ENCODE measurements around the gene NUP205.
A peak's percentile ranks its signal among the peaks of the same experiment; 100 is the strongest.

The NUP205 gene

GRCh38 chr7:135661311-135662122 is 103.8 kb downstream of the NUP205 start:
- H4K20me1 ChIP-seq (ENCODE audit: insufficient read depth, low read length): no peaks in the 10 kb centered on the region; the same call in 1 of the 2 replicates
- H3K4me2 ChIP-seq (ENCODE audit: low read length): peak overlapping the region; percentile 84
- peak overlapping the region; percentile 20 for H3K27ac ChIP-seq (ENCODE audit: low read length)
- H2AFZ ChIP-seq (ENCODE audit: low read depth, low read length): peak overlapping the region; percentile 93
- no peaks in the 10 kb centered on the region for H3K9me3 ChIP-seq (ENCODE audit: insufficient read depth, low read length)
- H3K27me3 ChIP-seq (ENCODE audit: low read depth, low read length): no peaks in the 10 kb centered on the region
- TF ChIP-seq EZH2phosphoT487 (IDR thresholded peaks at IDR 0.05; ENCODE audit: low read depth) (no peak), CTCF (IDR thresholded peaks at IDR 0.05; ENCODE audit: low read depth, low read length) (no peak)
- peaks cover 40% of the 10 kb centered on the region for H3K79me2 ChIP-seq (ENCODE audit: low read length)
- peak overlapping the region; percentile 99 for H3K4me3 ChIP-seq (ENCODE audit: low read length)
- peaks cover 17% of the 10 kb centered on the region; the same call in 1 of the 2 replicates for H3K4me1 ChIP-seq (ENCODE audit: low read length)
- no peaks in the 10 kb centered on the region for H3K36me3 ChIP-seq (replicated peaks; ENCODE audit: low read depth, low read length)
- H3K9ac ChIP-seq (ENCODE audit: low read length): peak overlapping the region; percentile 75

GRCh38 chr7:135662123-135662372 is 104.3 kb downstream of the NUP205 start:
- Histone ChIP-seq H4K20me1 (ENCODE audit: insufficient read depth, low read length) (no peaks in the 10 kb centered on the region; the same call in 1 of the 2 replicates), H3K27ac (ENCODE audit: low read length) (peak overlapping the region; percentile 20), H3K79me2 (ENCODE audit: low read length) (peaks cover 44% of the 10 kb centered on the region), H3K9me3 (ENCODE audit: insufficient read depth, low read length) (no peaks in the 10 kb centered on the region), H3K9ac (ENCODE audit: low read length) (peak overlapping the region; percentile 75), H3K27me3 (ENCODE audit: low read depth, low read length) (no peaks in the 10 kb centered on the region), H3K36me3 (replicated peaks; ENCODE audit: low read depth, low read length) (no peaks in the 10 kb centered on the region), H2AFZ (ENCODE audit: low read depth, low read length) (peak overlapping the region; percentile 93), H3K4me2 (ENCODE audit: low read length) (peak overlapping the region; percentile 84), H3K4me1 (ENCODE audit: low read length) (peaks cover 17% of the 10 kb centered on the region; the same call in 1 of the 2 replicates), H3K4me3 (ENCODE audit: low read length) (peak overlapping the region; percentile 99)
- no peak for TF ChIP-seq EZH2phosphoT487 (IDR thresholded peaks at IDR 0.05; ENCODE audit: low read depth)
- peak; percentile 52; the same call in 1 of the 2 replicates for TF ChIP-seq CTCF (IDR thresholded peaks at IDR 0.05; ENCODE audit: low read depth, low read length)

- Histone ChIP-seq H3K4me3 (ENCODE audit: low read length) (peak within 1 kb of the TSS; percentile 99), H4K20me1 (ENCODE audit: insufficient read depth, low read length) (no peaks in the 10 kb centered on the region; the same call in 1 of the 2 replicates), H2AFZ (ENCODE audit: low read depth, low read length) (peak within 1 kb of the TSS; percentile 94), H3K4me2 (ENCODE audit: low read length) (peak within 1 kb of the TSS; percentile 87), H3K36me3 (replicated peaks; ENCODE audit: low read depth, low read length) (no peaks in the 10 kb centered on the region), H3K27me3 (ENCODE audit: low read depth, low read length) (no peaks in the 10 kb centered on the region), H3K4me1 (ENCODE audit: low read length) (peaks cover 17% of the 10 kb centered on the region; the same call in 1 of the 2 replicates), H3K27ac (ENCODE audit: low read length) (peak within 1 kb of the TSS; percentile 54), H3K9me3 (ENCODE audit: insufficient read depth, low read length) (no peaks in the 10 kb centered on the region), H3K79me2 (ENCODE audit: low read length) (peaks cover 48% of the 10 kb centered on the region), H3K9ac (ENCODE audit: low read length) (peak within 1 kb of the TSS; percentile 98)
- no peak for TF ChIP-seq EZH2phosphoT487 (IDR thresholded peaks at IDR 0.05; ENCODE audit: low read depth)
- TF ChIP-seq CTCF (IDR thresholded peaks at IDR 0.05; ENCODE audit: low read depth, low read length): no peak; the same call in 1 of the 2 replicates
Measured at GRCh38 chr7:135662373-135663114, 104.8 kb downstream of the NUP205 start, which contains the start of gene STMP1. Gene STMP1 (plus strand): TSS chr7:135662514.

- Histone ChIP-seq H2AFZ (ENCODE audit: low read depth, low read length) (no peak overlapping the region), H3K4me1 (ENCODE audit: low read length) (peaks cover 17% of the 10 kb centered on the region; the same call in 1 of the 2 replicates), H3K4me2 (ENCODE audit: low read length) (peak overlapping the region; percentile 87), H3K27me3 (ENCODE audit: low read depth, low read length) (no peaks in the 10 kb centered on the region), H3K79me2 (ENCODE audit: low read length) (peaks cover 61% of the 10 kb centered on the region), H3K4me3 (ENCODE audit: low read length) (no peak overlapping the region), H3K9me3 (ENCODE audit: insufficient read depth, low read length) (no peaks in the 10 kb centered on the region), H3K27ac (ENCODE audit: low read length) (no peak overlapping the region), H3K9ac (ENCODE audit: low read length) (no peak overlapping the region), H4K20me1 (ENCODE audit: insufficient read depth, low read length) (no peaks in the 10 kb centered on the region; the same call in 1 of the 2 replicates), H3K36me3 (replicated peaks; ENCODE audit: low read depth, low read length) (peaks cover 8% of the 10 kb centered on the region)
- no peak for TF ChIP-seq EZH2phosphoT487 (IDR thresholded peaks at IDR 0.05; ENCODE audit: low read depth)
- no peak for TF ChIP-seq CTCF (IDR thresholded peaks at IDR 0.05; ENCODE audit: low read depth, low read length)
Measured at GRCh38 chr7:135664046-135664589, 106.4 kb downstream of the NUP205 start.
